Right cardiac atrium (tissue), 5 donors: Measurements from ENCODE around the gene SCYGR1. TPM values are rescaled to one million over a fixed set of nuclear protein-coding genes. Genes with fewer than 3 reads are reported as not detected.

Experiments
- ATAC-seq, 2 donors: fragments of 200-7000 bp; cut with Tn5 transposase; one replicate each; pipeline versions ENCODE4 v1.8.0 to v1.9.1; 2020; ENCODE audit warnings: moderate library complexity in 2 of 2, mild to moderate bottlenecking in 1 of 2
- DNase-seq, 3 donors: peaks; one replicate each; pipeline ENCODE4 v3.0.0-alpha.2; 2020
- H3K27ac ChIP-seq: one replicate; pipeline ENCODE4 v1.5.1; 2013; ENCODE audit warnings: mild to moderate bottlenecking, low read length, control low read depth, moderate library complexity
- H3K27me3 ChIP-seq: one replicate; pipeline ENCODE4 v1.6.1; 2013; ENCODE audit not compliant: control insufficient read depth, insufficient read depth
- H3K4me1 ChIP-seq: one replicate; pipeline ENCODE4 v1.6.1; 2013; ENCODE audit warnings: low read length; ENCODE audit not compliant: control insufficient read depth, insufficient read depth
- H3K4me3 ChIP-seq: one replicate; pipeline ENCODE4 v1.5.1; 2013; ENCODE audit warnings: low read length, control low read depth
- H3K9me3 ChIP-seq: one replicate; pipeline ENCODE4 v1.6.1; 2013; ENCODE audit warnings: low read length; ENCODE audit not compliant: control insufficient read depth
- WGBS: extraction: QIAGEN DNeasy Blood & Tissue Kit; methylation state at CpG from one replicate; pipeline ENCODE4 v1.1.7; 2013; 5-methylcytosine and 5-hydroxymethylcytosine counted together
- intact Hi-C, 4 donors: fragments of 100-400 bp; cut with DNase I; formaldehyde crosslinking; loops; one replicate each; pipeline versions ENCODE4 v1.11.0 to v1.14.0; 2022 to 2023
- polyA plus RNA-seq: library from polyadenylated mRNA; stranded (reverse); fragments of 200-250 nt; gene quantifications from one replicate; pipeline ENCODE4 v1.2.3, GENCODE V29; 2013
- total RNA-seq, 4 donors: library from RNA; stranded (reverse); fragmentation: NEBNext Ultra II Directional; extraction: Animal tissue kit (Norgen Biotek cat#: 25700); gene quantifications; one replicate each; pipeline ENCODE4 v1.2.1, GENCODE V29; 2021
- donor health status: healthy with polysubstance abuse.
- donor health status: DM: no; HTN: yes; CAD: no.
- donor health status: DM: no; HTN: no; CAD: no.
- donor health status: DM: no; HTN: yes; CAD: no; lungs with severe emphysema.
- donor health status: DM: yes; HTN: yes; CAD: no.

Gene SCYGR1
- total and polyA plus RNA-seq, 5 donors = not detected

DNA sequence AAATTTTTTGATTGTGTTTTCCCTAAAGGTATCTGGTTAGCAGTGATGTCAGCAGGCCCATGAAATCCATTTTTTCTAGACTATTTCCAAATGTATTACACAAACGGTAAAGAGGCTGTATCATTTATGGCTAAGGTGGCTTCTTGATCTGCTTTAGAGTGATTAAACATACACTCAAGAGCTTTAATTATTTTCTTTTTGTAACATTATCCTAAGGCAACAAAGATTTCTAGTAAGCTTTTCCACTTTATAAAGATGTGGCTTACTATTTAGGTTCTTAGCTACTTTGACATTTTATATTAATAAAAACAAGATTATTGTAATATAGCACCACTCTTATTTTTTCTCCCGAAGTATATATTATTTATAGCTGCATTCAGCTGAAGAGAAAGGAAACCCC, 46.2 kb downstream of the SCYGR1 start:
- ATAC-seq (no peak), DNase-seq (no peak)
- intact Hi-C loops = no loop called here
- no peak overlapping the region for H3K27ac ChIP-seq
- H3K4me1 ChIP-seq = no peaks in the 10 kb centered on the region
- H3K9me3 ChIP-seq = no peaks in the 10 kb centered on the region
- WGBS = 87% methylated on average over 2 of the region's 2 CpGs
- no peak overlapping the region for H3K4me3 ChIP-seq
- H3K27me3 ChIP-seq = no peaks in the 10 kb centered on the region

DNA sequence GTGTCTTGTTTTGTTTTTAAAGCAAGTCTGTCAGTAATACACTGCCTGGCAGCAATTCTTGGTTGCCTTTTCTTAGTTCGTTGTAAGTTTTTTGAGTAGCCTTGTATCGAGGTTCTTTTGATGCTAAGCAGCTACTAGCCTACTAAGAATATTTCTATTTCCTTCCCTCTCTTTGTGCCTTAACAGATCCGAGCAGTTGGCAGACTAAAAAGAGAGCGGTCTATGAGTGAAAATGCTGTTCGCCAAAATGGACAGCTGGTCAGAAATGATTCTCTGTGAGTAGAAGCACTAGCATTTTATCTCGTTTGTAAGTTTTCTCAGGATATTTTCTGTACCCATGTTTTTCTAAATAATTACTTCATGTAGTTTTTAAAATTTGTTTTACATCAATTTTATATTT, 47.6 kb downstream of the SCYGR1 start:
- no peak overlapping the region for H3K27ac ChIP-seq
- intact Hi-C loops = no loop called here
- ATAC-seq (no peak), DNase-seq (no peak)
- H3K27me3 ChIP-seq = no peaks in the 10 kb centered on the region
- H3K4me3 ChIP-seq = no peak overlapping the region
- 67% methylated on average over 6 of the region's 6 CpGs for WGBS
- H3K4me1 ChIP-seq = no peaks in the 10 kb centered on the region
- H3K9me3 ChIP-seq = no peaks in the 10 kb centered on the region

DNA sequence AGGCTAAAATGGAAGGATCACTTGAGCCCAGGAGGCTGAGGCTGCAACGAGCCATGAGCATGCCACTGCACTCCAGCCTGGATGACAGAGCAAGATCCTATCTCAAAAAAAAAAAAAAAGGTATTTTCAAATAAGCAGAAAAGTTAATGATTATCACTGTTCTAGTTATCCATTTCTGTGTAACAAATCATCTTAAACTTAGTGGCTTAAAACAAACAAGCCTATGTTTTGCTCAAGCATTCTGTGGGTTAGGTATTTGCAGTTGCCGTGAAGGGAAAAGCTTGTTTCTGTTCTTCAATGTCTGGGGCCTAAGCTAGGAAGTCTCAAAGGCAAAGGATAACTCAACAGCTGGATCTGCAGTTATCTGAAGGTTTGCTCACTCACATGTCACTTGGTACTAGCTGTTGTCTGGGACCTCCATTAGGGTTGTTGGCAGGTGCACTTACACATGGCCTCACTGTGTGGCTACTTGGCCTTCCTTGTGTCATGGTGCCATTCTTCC, 48.6 kb downstream of the SCYGR1 start:
- Histone ChIP-seq H3K27me3 (no peaks in the 10 kb centered on the region), H3K9me3 (no peaks in the 10 kb centered on the region), H3K4me1 (no peaks in the 10 kb centered on the region), H3K27ac (no peak overlapping the region), H3K4me3 (no peak overlapping the region)
- ATAC-seq (no peak), DNase-seq (no peak)
- 93% methylated on average over 2 of the region's 2 CpGs for WGBS
- intact Hi-C loops = no loop called here

Other genes starting within 250 kb of the SCYGR1 start
- 10 to 100 TPM; 13.1 to 17.2 (median 15.3) TPM for gene COL4A4, start 223.7 kb downstream of the SCYGR1 start, total RNA-seq
- 3.6 TPM for gene COL4A4, start 223.7 kb downstream of the SCYGR1 start, polyA plus RNA-seq
- gene COL4A3, start 223.3 kb downstream of the SCYGR1 start, total RNA-seq = 10 to 100 TPM in 1 of 4 donors, 1 to 10 TPM in 3; 6.2 to 11.0 (median 7.1) TPM
- gene COL4A3, start 223.3 kb downstream of the SCYGR1 start, polyA plus RNA-seq = 4.7 TPM
- 10 to 100 TPM; 73.9 to 96.5 (median 83.6) TPM for gene MFF, start 62.7 kb downstream of the SCYGR1 start, total RNA-seq
- 83.5 TPM for gene MFF, start 62.7 kb downstream of the SCYGR1 start, polyA plus RNA-seq
- gene TM4SF20, start 8.6 kb downstream of the SCYGR1 start, total RNA-seq = not detected
- not detected for gene TM4SF20, start 8.6 kb downstream of the SCYGR1 start, polyA plus RNA-seq
- gene AGFG1, start 84.2 kb upstream of the SCYGR1 start, total RNA-seq = 10 to 100 TPM; 41.2 to 65.3 (median 50.4) TPM
- gene AGFG1, start 84.2 kb upstream of the SCYGR1 start, polyA plus RNA-seq = 21.5 TPM
- not detected for gene SCYGR2, start 210.9 kb upstream of the SCYGR1 start, total RNA-seq
- gene SCYGR2, start 210.9 kb upstream of the SCYGR1 start, polyA plus RNA-seq = not detected
- gene SCYGR3, start 226.9 kb upstream of the SCYGR1 start, total RNA-seq = not detected
- not detected for gene SCYGR3, start 226.9 kb upstream of the SCYGR1 start, polyA plus RNA-seq
- not detected for gene SCYGR4, start 229.5 kb upstream of the SCYGR1 start, total RNA-seq
- not detected for gene SCYGR4, start 229.5 kb upstream of the SCYGR1 start, polyA plus RNA-seq